WTC11 (cell line): ENCODE results near the gene FZD7. TPM values are rescaled to one million over a fixed set of nuclear protein-coding genes. Genes with fewer than 3 reads are reported as not detected.
A peak's percentile ranks its signal among the peaks of the same experiment; 100 is the strongest.

Experiments used
- ATAC-seq: fragments of 200-7000 bp; cut with Tn5 transposase; 2 replicates; pipeline ENCODE4 v1.10.0; 2021; ENCODE audit warnings: mild to moderate bottlenecking, moderate library complexity
- CTCF ChIA-PET: fragments of 300-600 bp; sonication (Branson Sonifier 250); formaldehyde crosslinking; loops from one replicate; lab custom pipeline; 2021; ENCODE audit warnings: antibody characterized with exemption; lab: Charles Lee
- POLR2A ChIA-PET: fragments of 350-600 bp; sonication (Branson Sonifier 250); formaldehyde crosslinking; loops from one replicate; lab custom pipeline; 2021; ENCODE audit warnings: antibody characterized with exemption; lab: Charles Lee
- DNase-seq: peaks from one replicate; pipeline ENCODE4 v3.0.0; 2021; ENCODE audit warnings: low spot score
- H3K27ac Mint-ChIP-seq: 2 replicates; pipeline ENCODE4 v1.8.0; 2021; ENCODE audit warnings: mixed read lengths
- H3K27me3 Mint-ChIP-seq: 2 replicates; pipeline ENCODE4 v1.8.0; 2021; ENCODE audit warnings: low read depth, mild to moderate bottlenecking, moderate library complexity, mixed read lengths
- H3K36me3 Mint-ChIP-seq: 2 replicates; pipeline ENCODE4 v1.8.0; 2021; ENCODE audit warnings: mixed read lengths
- H3K4me1 Mint-ChIP-seq: 2 replicates; pipeline ENCODE4 v1.8.0; 2022; ENCODE audit warnings: mixed read lengths
- H3K4me3 Mint-ChIP-seq: 2 replicates; pipeline ENCODE4 v1.8.0; 2021; ENCODE audit warnings: mild to moderate bottlenecking, moderate library complexity, mixed read lengths
- H3K9me3 Mint-ChIP-seq: 2 replicates; pipeline ENCODE4 v1.8.0; 2021; ENCODE audit warnings: mixed read lengths
- CREB1 ChIP-seq: sonication (generic); formaldehyde crosslinking; IDR thresholded peaks from 2 replicates; pipeline ENCODE4 v1.8.0; 2023; ENCODE audit warnings: mild to moderate bottlenecking, missing genetic modification reagents
- CTCF ChIP-seq: fragments of 200-600 bp; IDR thresholded peaks from 2 replicates; pipeline ENCODE4 v1.8.0; 2022; ENCODE audit warnings: antibody characterized with exemption
- EMX1 ChIP-seq: fragments of 250-450 bp; sonication (Bioruptor Pico); IDR thresholded peaks from 2 replicates; pipeline ENCODE4 v1.8.0; 2021; ENCODE audit warnings: mild to moderate bottlenecking
- ERG ChIP-seq: fragments of 250-450 bp; sonication (Bioruptor Pico); IDR thresholded peaks from 2 replicates; pipeline ENCODE4 v1.8.0; 2021; ENCODE audit warnings: mild to moderate bottlenecking
- ETV6 ChIP-seq: sonication (generic); formaldehyde crosslinking; IDR thresholded peaks from 2 replicates; pipeline ENCODE4 v1.8.1; 2022; ENCODE audit warnings: mild to moderate bottlenecking, missing genetic modification reagents
- FOXJ3 ChIP-seq: sonication (generic); formaldehyde crosslinking; IDR thresholded peaks from 2 replicates; pipeline ENCODE4 v1.9.0; 2021; ENCODE audit warnings: missing genetic modification reagents, mild to moderate bottlenecking, borderline replicate concordance
- JAZF1 ChIP-seq: fragments of 250-450 bp; sonication (Bioruptor Pico); IDR thresholded peaks from 2 replicates; pipeline ENCODE4 v1.9.0; 2021; ENCODE audit warnings: moderate library complexity, mild to moderate bottlenecking, inconsistent platforms
- JUN ChIP-seq: sonication (generic); formaldehyde crosslinking; IDR thresholded peaks from 2 replicates; pipeline ENCODE4 v1.8.0; 2023; ENCODE audit warnings: mild to moderate bottlenecking, missing genetic modification reagents
- PREB ChIP-seq: sonication (generic); formaldehyde crosslinking; IDR thresholded peaks from 2 replicates; pipeline ENCODE4 v1.8.1; 2022; ENCODE audit warnings: mild to moderate bottlenecking, missing genetic modification reagents, moderate library complexity, borderline replicate concordance
- PRRX2 ChIP-seq: fragments of 250-450 bp; sonication (Bioruptor Pico); IDR thresholded peaks from 2 replicates; pipeline ENCODE4 v1.8.0; 2021; ENCODE audit warnings: mild to moderate bottlenecking
- RORB ChIP-seq: fragments of 250-450 bp; sonication (Bioruptor Pico); IDR thresholded peaks from 2 replicates; pipeline ENCODE4 v1.9.0; 2021; ENCODE audit warnings: mild to moderate bottlenecking
- TCF7 ChIP-seq: sonication (generic); formaldehyde crosslinking; IDR thresholded peaks from 2 replicates; pipeline ENCODE4 v1.8.0; 2022; ENCODE audit warnings: mild to moderate bottlenecking, low read depth, missing genetic modification reagents, moderate library complexity
- TEAD1 ChIP-seq: sonication (generic); formaldehyde crosslinking; IDR thresholded peaks from 2 replicates; pipeline ENCODE4 v1.8.0; 2022; ENCODE audit warnings: mild to moderate bottlenecking, missing genetic modification reagents
- ZNF396 ChIP-seq: fragments of 250-450 bp; sonication (Bioruptor Pico); IDR thresholded peaks from 2 replicates; pipeline ENCODE4 v1.8.0; 2021; ENCODE audit warnings: mild to moderate bottlenecking, moderate library complexity, borderline replicate concordance
- ZNF416 ChIP-seq: fragments of 250-450 bp; sonication (Bioruptor Pico); IDR thresholded peaks from 2 replicates; pipeline ENCODE4 v1.9.0; 2021; ENCODE audit warnings: mild to moderate bottlenecking, inconsistent platforms
- ZNF423 ChIP-seq: fragments of 250-450 bp; sonication (Bioruptor Pico); IDR thresholded peaks from 2 replicates; pipeline ENCODE4 v2.1.2; 2022; ENCODE audit warnings: mild to moderate bottlenecking, moderate library complexity
- total RNA-seq: library from RNA; stranded (reverse); gene quantifications from 3 replicates; pipeline ENCODE4 v1.2.3, GENCODE V29; 2021
- TF ChIP-seq, protein P1 (sequence below): fragments of 250-450 bp; sonication (Bioruptor Pico); IDR thresholded peaks from 2 replicates; pipeline ENCODE4 v2.1.2; 2022; ENCODE audit warnings: mild to moderate bottlenecking, moderate library complexity
- TF ChIP-seq, protein P2 (sequence below): sonication (generic); formaldehyde crosslinking; IDR thresholded peaks from 2 replicates; pipeline ENCODE4 v1.8.1; 2023; ENCODE audit warnings: mild to moderate bottlenecking, missing genetic modification reagents, borderline replicate concordance

The FZD7 gene
- total RNA-seq, 1 experiment from 2014 or later, result 153 TPM

DNA sequence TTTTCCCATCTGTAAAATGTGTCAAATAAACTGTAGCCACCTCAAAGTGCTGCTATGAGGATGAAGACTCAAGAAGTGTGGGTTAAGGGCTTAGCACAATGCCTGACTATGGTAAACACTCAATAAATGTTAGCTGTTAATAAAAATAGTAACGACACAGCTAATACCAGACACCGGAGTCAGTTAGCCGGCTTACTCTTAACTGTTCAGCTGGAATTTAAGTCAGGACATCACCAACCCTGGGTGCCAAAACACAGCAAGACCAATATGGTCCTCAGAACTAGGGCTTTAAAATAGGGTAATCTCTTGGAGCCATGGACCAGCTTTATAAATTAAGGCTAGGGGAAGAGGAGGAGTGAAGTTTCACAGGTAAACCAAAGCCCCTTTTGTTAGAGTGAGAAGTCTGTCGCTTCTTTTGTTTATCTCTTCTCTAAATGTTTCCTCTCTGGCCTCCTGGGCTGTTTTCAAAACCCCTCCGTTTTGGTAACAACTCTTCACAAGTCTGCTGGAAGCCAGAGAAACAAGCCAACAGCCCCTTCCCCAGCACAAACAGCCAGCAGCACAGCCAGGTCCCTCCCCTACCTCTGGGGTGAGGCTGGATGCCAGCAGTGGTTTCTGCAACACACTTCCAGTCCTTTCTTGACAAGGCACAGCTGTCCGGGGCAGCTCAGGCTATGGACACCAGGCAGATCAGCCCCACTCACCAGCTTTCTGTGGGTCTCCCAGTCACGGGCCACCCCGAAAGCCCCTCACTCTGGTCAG, 13.8 kb upstream of the FZD7 start:
- DNase-seq (no peak), ATAC-seq (no peak)
- Mint-ChIP-seq H3K4me3 (no peak overlapping the region), H3K36me3 (no peaks in the 10 kb centered on the region), H3K27ac (no peak overlapping the region), H3K4me1 (peaks cover 47% of the 10 kb centered on the region), H3K27me3 (peaks cover 49% of the 10 kb centered on the region), H3K9me3 (no peaks in the 10 kb centered on the region)
- ChIA-PET CTCF (interaction anchor here (0.6 to 1.1 kb wide), 3 partner anchors 33 to 63 kb away, joined by 3 to 7 read pairs (median 4); no protein-coding TSS in a partner anchor), POLR2A (interaction anchor here (0.6 to 1.3 kb wide), 4 partner anchors 11 to 213 kb away, joined by 3 to 5 read pairs (median 3); no protein-coding TSS in a partner anchor)
- no peak for TF ChIP-seq CREB1 (CRISPR knock-in tag)
- no peak for TF ChIP-seq ZNF416 (CRISPR knock-in tag)
- TF ChIP-seq, protein P1, sequence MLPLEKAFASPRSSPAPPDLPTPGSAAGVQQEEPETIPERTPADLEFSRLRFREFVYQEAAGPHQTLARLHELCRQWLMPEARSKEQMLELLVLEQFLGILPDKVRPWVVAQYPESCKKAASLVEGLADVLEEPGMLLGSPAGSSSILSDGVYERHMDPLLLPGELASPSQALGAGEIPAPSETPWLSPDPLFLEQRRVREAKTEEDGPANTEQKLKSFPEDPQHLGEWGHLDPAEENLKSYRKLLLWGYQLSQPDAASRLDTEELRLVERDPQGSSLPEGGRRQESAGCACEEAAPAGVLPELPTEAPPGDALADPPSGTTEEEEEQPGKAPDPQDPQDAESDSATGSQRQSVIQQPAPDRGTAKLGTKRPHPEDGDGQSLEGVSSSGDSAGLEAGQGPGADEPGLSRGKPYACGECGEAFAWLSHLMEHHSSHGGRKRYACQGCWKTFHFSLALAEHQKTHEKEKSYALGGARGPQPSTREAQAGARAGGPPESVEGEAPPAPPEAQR, result no peak
- TF ChIP-seq TCF7 (CRISPR knock-in tag), result no peak
- TF ChIP-seq FOXJ3 (CRISPR knock-in tag), result no peak
- no peak for TF ChIP-seq RORB (CRISPR knock-in tag)
- no peak for TF ChIP-seq ETV6 (CRISPR knock-in tag)

DNA sequence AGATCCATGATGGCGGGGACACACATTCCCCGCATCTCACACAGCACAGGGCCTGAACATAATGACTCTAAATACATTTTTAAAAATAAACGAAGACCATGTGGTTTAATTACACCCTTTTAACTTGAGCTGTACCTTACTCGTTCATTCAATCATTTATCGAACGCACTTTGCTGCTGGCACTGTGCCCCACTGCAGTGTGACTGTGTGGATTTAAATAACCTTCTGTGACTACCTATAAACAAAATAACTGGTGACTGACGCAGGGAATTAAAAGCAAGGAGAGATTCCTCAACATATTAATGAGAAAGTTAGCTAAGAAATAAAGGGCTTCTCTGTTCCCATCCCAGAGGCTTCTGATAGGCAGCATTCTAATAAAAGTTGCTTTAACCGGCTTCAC, 10.9 kb upstream of the FZD7 start:
- peak overlapping the region; percentile 32 for H3K4me3 Mint-ChIP-seq

DNA sequence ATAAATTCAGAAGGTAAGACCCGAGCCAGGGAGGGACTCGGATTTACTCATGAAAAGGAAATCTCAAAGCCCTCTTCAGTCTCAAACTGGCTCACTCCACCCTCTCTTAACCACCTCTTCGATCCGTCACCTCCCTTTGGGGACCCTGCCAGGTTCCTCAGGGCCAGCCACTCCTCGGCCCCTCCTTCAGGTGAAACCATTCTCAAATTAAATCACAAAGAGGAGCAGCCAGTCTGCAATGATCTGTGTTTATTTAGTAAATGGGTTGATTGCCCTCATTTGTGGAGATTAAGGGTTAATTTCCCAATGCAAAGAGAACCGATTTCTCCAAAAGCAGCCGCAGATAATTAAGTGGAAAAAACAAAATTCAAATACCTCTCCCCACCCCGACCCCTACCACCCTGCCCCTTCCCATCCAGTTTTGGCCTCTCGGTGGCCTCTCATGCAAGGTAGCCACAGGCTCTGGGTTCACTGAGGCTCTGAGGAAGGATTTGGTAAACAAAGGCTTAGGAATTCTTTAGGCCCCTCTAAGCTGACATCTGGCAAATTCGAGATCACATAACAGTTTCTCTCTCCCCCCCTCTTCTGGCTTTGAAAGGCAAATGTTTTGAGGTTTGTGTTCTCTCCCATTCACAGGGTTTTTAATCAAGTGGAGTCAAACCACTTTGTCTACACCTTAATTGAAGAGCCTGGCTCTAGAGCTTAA, 10.3 kb upstream of the FZD7 start:
- H3K9me3 Mint-ChIP-seq, result no peaks in the 10 kb centered on the region
- ATAC-seq (peak; percentile 92), DNase-seq (peak; percentile 76)
- H3K4me1 Mint-ChIP-seq, result peaks cover 64% of the 10 kb centered on the region
- peaks cover 81% of the 10 kb centered on the region for H3K27me3 Mint-ChIP-seq
- peak overlapping the region; percentile 50 for H3K4me3 Mint-ChIP-seq
- peak overlapping the region; percentile 97 for H3K27ac Mint-ChIP-seq
- H3K36me3 Mint-ChIP-seq, result no peaks in the 10 kb centered on the region
- CTCF ChIA-PET, result interaction anchor here (0.9 to 2.2 kb wide), 8 partner anchors 9 to 163 kb away, joined by 3 to 7 read pairs (median 3); no protein-coding TSS in a partner anchor
- POLR2A ChIA-PET, result interaction anchor here (0.5 to 2.2 kb wide), 9 partner anchors 8 to 68 kb away, joined by 3 to 9 read pairs (median 6); no protein-coding TSS in a partner anchor
- no peak for TF ChIP-seq ERG
- TF ChIP-seq ZNF423 (CRISPR knock-in tag), result 0 out of 2 replicates have a peak, but pooled peaks have one; percentile 25
- 0 out of 2 replicates have a peak, but pooled peaks have one; percentile 4 for TF ChIP-seq ZNF396 (CRISPR knock-in tag)
- no peak for TF ChIP-seq PRRX2 (CRISPR knock-in tag)
- TF ChIP-seq JUN (CRISPR knock-in tag), result no peak
- no peak for TF ChIP-seq PREB (CRISPR knock-in tag)
- no peak for TF ChIP-seq JAZF1 (CRISPR knock-in tag)
- TF ChIP-seq, protein P2, sequence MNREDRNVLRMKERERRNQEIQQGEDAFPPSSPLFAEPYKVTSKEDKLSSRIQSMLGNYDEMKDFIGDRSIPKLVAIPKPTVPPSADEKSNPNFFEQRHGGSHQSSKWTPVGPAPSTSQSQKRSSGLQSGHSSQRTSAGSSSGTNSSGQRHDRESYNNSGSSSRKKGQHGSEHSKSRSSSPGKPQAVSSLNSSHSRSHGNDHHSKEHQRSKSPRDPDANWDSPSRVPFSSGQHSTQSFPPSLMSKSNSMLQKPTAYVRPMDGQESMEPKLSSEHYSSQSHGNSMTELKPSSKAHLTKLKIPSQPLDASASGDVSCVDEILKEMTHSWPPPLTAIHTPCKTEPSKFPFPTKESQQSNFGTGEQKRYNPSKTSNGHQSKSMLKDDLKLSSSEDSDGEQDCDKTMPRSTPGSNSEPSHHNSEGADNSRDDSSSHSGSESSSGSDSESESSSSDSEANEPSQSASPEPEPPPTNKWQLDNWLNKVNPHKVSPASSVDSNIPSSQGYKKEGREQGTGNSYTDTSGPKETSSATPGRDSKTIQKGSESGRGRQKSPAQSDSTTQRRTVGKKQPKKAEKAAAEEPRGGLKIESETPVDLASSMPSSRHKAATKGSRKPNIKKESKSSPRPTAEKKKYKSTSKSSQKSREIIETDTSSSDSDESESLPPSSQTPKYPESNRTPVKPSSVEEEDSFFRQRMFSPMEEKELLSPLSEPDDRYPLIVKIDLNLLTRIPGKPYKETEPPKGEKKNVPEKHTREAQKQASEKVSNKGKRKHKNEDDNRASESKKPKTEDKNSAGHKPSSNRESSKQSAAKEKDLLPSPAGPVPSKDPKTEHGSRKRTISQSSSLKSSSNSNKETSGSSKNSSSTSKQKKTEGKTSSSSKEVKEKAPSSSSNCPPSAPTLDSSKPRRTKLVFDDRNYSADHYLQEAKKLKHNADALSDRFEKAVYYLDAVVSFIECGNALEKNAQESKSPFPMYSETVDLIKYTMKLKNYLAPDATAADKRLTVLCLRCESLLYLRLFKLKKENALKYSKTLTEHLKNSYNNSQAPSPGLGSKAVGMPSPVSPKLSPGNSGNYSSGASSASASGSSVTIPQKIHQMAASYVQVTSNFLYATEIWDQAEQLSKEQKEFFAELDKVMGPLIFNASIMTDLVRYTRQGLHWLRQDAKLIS (CRISPR knock-in tag), result no peak
- 0 out of 2 replicates have a peak, but pooled peaks have one; percentile 38 for TF ChIP-seq TEAD1
- TF ChIP-seq EMX1 (CRISPR knock-in tag), result no peak
- no peak for TF ChIP-seq CTCF

More for the DNA sequence above, 10.9 kb upstream of the FZD7 start:
- peaks cover 64% of the 10 kb centered on the region for H3K4me1 Mint-ChIP-seq
- TF ChIP-seq EMX1 (CRISPR knock-in tag), result no peak
- POLR2A ChIA-PET, result interaction anchor here (0.5 to 2.2 kb wide), 5 partner anchors 9 to 67 kb away, joined by 3 to 9 read pairs (median 6); no protein-coding TSS in a partner anchor
- ATAC-seq (no peak), DNase-seq (no peak)
- CTCF ChIA-PET, result interaction anchor here (1.0 to 2.2 kb wide), 2 partner anchors 16 to 162 kb away, joined by 3 to 7 read pairs; no protein-coding TSS in a partner anchor
- peaks cover 76% of the 10 kb centered on the region for H3K27me3 Mint-ChIP-seq
- H3K9me3 Mint-ChIP-seq, result no peaks in the 10 kb centered on the region
- peak overlapping the region; percentile 97 for H3K27ac Mint-ChIP-seq
- no peaks in the 10 kb centered on the region for H3K36me3 Mint-ChIP-seq
